ENCODE measurements around the gene CCHCR1.

DNA sequence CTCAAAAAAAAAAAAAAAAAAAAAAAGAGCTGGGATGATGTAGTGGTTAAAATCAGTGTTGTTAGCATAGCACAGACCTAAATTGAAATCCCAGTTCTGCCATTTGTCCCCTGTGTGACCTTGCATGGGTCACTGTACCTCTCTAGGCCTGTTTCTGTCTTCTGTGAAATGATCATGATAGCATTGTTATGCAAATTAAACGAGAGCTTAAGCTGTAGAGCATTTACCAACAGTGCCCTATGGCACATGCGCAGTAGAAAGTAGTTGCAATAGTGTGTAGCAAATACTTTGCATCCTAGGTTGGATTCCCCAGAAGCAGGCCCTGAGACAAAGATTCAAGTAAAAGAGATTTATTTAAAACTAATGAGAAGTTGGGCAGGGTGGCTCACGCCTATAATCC is 26.0 kb downstream of the CCHCR1 start:
- TF ChIP-seq GABPA (IDR thresholded peaks at IDR 0.05; ENCODE audit: borderline replicate concordance, insufficient read depth, low read length) (no peak), CREB1 (IDR thresholded peaks at IDR 0.05) (no peak), TCF12 (IDR thresholded peaks at IDR 0.05; ENCODE audit: low read depth, low read length) (no peak), MAFK (IDR thresholded peaks at IDR 0.05; ENCODE audit: low read depth, low read length) (no peak), RAD21 (IDR thresholded peaks at IDR 0.05 in 1 of 2, conservative IDR thresholded peaks at IDR 0.05 in 1 of 2; ENCODE audit: low read depth in 2 of 2, low read length in 2 of 2) (no peak), EGR1 (IDR thresholded peaks at IDR 0.05; ENCODE audit: borderline replicate concordance, low read depth, low read length) (no peak), SIX5 (IDR thresholded peaks at IDR 0.05; ENCODE audit: low read depth, low read length) (no peak)
- TF ChIP-seq, protein P1, sequence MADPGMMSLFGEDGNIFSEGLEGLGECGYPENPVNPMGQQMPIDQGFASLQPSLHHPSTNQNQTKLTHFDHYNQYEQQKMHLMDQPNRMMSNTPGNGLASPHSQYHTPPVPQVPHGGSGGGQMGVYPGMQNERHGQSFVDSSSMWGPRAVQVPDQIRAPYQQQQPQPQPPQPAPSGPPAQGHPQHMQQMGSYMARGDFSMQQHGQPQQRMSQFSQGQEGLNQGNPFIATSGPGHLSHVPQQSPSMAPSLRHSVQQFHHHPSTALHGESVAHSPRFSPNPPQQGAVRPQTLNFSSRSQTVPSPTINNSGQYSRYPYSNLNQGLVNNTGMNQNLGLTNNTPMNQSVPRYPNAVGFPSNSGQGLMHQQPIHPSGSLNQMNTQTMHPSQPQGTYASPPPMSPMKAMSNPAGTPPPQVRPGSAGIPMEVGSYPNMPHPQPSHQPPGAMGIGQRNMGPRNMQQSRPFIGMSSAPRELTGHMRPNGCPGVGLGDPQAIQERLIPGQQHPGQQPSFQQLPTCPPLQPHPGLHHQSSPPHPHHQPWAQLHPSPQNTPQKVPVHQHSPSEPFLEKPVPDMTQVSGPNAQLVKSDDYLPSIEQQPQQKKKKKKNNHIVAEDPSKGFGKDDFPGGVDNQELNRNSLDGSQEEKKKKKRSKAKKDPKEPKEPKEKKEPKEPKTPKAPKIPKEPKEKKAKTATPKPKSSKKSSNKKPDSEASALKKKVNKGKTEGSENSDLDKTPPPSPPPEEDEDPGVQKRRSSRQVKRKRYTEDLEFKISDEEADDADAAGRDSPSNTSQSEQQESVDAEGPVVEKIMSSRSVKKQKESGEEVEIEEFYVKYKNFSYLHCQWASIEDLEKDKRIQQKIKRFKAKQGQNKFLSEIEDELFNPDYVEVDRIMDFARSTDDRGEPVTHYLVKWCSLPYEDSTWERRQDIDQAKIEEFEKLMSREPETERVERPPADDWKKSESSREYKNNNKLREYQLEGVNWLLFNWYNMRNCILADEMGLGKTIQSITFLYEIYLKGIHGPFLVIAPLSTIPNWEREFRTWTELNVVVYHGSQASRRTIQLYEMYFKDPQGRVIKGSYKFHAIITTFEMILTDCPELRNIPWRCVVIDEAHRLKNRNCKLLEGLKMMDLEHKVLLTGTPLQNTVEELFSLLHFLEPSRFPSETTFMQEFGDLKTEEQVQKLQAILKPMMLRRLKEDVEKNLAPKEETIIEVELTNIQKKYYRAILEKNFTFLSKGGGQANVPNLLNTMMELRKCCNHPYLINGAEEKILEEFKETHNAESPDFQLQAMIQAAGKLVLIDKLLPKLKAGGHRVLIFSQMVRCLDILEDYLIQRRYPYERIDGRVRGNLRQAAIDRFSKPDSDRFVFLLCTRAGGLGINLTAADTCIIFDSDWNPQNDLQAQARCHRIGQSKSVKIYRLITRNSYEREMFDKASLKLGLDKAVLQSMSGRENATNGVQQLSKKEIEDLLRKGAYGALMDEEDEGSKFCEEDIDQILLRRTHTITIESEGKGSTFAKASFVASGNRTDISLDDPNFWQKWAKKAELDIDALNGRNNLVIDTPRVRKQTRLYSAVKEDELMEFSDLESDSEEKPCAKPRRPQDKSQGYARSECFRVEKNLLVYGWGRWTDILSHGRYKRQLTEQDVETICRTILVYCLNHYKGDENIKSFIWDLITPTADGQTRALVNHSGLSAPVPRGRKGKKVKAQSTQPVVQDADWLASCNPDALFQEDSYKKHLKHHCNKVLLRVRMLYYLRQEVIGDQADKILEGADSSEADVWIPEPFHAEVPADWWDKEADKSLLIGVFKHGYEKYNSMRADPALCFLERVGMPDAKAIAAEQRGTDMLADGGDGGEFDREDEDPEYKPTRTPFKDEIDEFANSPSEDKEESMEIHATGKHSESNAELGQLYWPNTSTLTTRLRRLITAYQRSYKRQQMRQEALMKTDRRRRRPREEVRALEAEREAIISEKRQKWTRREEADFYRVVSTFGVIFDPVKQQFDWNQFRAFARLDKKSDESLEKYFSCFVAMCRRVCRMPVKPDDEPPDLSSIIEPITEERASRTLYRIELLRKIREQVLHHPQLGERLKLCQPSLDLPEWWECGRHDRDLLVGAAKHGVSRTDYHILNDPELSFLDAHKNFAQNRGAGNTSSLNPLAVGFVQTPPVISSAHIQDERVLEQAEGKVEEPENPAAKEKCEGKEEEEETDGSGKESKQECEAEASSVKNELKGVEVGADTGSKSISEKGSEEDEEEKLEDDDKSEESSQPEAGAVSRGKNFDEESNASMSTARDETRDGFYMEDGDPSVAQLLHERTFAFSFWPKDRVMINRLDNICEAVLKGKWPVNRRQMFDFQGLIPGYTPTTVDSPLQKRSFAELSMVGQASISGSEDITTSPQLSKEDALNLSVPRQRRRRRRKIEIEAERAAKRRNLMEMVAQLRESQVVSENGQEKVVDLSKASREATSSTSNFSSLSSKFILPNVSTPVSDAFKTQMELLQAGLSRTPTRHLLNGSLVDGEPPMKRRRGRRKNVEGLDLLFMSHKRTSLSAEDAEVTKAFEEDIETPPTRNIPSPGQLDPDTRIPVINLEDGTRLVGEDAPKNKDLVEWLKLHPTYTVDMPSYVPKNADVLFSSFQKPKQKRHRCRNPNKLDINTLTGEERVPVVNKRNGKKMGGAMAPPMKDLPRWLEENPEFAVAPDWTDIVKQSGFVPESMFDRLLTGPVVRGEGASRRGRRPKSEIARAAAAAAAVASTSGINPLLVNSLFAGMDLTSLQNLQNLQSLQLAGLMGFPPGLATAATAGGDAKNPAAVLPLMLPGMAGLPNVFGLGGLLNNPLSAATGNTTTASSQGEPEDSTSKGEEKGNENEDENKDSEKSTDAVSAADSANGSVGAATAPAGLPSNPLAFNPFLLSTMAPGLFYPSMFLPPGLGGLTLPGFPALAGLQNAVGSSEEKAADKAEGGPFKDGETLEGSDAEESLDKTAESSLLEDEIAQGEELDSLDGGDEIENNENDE (IDR thresholded peaks at IDR 0.05; ENCODE audit: insufficient replicate concordance, low read length) = no peak
- TF ChIP-seq, protein P2, sequence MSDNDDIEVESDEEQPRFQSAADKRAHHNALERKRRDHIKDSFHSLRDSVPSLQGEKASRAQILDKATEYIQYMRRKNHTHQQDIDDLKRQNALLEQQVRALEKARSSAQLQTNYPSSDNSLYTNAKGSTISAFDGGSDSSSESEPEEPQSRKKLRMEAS (IDR thresholded peaks at IDR 0.05) = no peak
- TF ChIP-seq, protein P3, sequence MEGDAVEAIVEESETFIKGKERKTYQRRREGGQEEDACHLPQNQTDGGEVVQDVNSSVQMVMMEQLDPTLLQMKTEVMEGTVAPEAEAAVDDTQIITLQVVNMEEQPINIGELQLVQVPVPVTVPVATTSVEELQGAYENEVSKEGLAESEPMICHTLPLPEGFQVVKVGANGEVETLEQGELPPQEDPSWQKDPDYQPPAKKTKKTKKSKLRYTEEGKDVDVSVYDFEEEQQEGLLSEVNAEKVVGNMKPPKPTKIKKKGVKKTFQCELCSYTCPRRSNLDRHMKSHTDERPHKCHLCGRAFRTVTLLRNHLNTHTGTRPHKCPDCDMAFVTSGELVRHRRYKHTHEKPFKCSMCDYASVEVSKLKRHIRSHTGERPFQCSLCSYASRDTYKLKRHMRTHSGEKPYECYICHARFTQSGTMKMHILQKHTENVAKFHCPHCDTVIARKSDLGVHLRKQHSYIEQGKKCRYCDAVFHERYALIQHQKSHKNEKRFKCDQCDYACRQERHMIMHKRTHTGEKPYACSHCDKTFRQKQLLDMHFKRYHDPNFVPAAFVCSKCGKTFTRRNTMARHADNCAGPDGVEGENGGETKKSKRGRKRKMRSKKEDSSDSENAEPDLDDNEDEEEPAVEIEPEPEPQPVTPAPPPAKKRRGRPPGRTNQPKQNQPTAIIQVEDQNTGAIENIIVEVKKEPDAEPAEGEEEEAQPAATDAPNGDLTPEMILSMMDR (IDR thresholded peaks at IDR 0.05; ENCODE audit: control extremely low read depth in 1 of 3, insufficient read depth in 1 of 3, low read depth in 1 of 3, low read length in 3 of 3) = no peak
